CD4-positive, alpha-beta memory T cell (primary cell): Measurements from ENCODE around the gene IL17RC. TPM values are rescaled to one million over a fixed set of nuclear protein-coding genes. Genes with fewer than 3 reads are reported as not detected.
A peak's percentile ranks its signal among the peaks of the same experiment; 100 is the strongest.

ENCODE experiments used
- CTCF ChIA-PET: fragments of 350-600 bp; sonication (Branson Sonifier 250); formaldehyde crosslinking; loops from one replicate; lab custom pipeline; 2021; ENCODE audit warnings: inconsistent platforms; ENCODE audit not compliant: partially characterized antibody; lab: Charles Lee
- POLR2A ChIA-PET: fragments of 350-600 bp; sonication (Branson Sonifier 250); formaldehyde crosslinking; loops from one replicate; lab custom pipeline; 2021; ENCODE audit not compliant: partially characterized antibody; lab: Charles Lee
- DNase-seq, 5 donors: peaks; one replicate each; pipeline versions ENCODE4 v3.0.0 to v3.0.0-alpha.2; 2020 to 2022; ENCODE audit warnings: mixed read lengths in 1 of 5
- H3K27ac ChIP-seq: one replicate; pipeline ENCODE4 v1.7.0; 2013; ENCODE audit warnings: low read depth, low read length
- H3K27me3 ChIP-seq: 2 replicates; pipeline ENCODE4 v1.7.0; 2013; ENCODE audit warnings: mild to moderate bottlenecking, low read length, moderate library complexity; ENCODE audit not compliant: insufficient read depth
- H3K36me3 ChIP-seq: 2 replicates; pipeline ENCODE4 v1.7.0; 2013; ENCODE audit warnings: mild to moderate bottlenecking, low read length, moderate library complexity; ENCODE audit not compliant: insufficient read depth
- H3K4me1 ChIP-seq: 2 replicates; pipeline ENCODE4 v1.7.0; 2013; ENCODE audit warnings: mild to moderate bottlenecking, low read length, moderate library complexity; ENCODE audit not compliant: insufficient read depth
- H3K4me3 ChIP-seq, 2 donors: one replicate each; pipeline ENCODE4 v1.7.0; 2013; ENCODE audit warnings: low read length in 2 of 2, mild to moderate bottlenecking in 1 of 2
- H3K9me3 ChIP-seq, 2 donors: one replicate each; pipeline ENCODE4 v1.7.0; 2013; ENCODE audit warnings: low read length in 2 of 2, control low read depth in 1 of 2; ENCODE audit not compliant: control insufficient read depth in 1 of 2
- H3K27ac Mint-ChIP-seq, 7 donors: one replicate each; pipeline ENCODE4 v1.8.0; 2020 to 2021; ENCODE audit warnings: mixed read lengths in 7 of 7, mild to moderate bottlenecking in 6 of 7, inconsistent platforms in 3 of 7, moderate library complexity in 3 of 7
- H3K27me3 Mint-ChIP-seq, 2 donors: one replicate each; pipeline ENCODE4 v1.8.0; 2020 to 2021; ENCODE audit warnings: mixed read lengths in 2 of 2
- H3K36me3 Mint-ChIP-seq, 2 donors: one replicate each; pipeline ENCODE4 v1.8.0; 2020 to 2021; ENCODE audit warnings: mixed read lengths in 2 of 2, inconsistent platforms in 1 of 2, mild to moderate bottlenecking in 1 of 2
- H3K4me1 Mint-ChIP-seq, 4 donors: one replicate each; pipeline ENCODE4 v1.8.0; 2020 to 2021; ENCODE audit warnings: mixed read lengths in 4 of 4, mild to moderate bottlenecking in 1 of 4
- H3K4me3 Mint-ChIP-seq, 8 donors: one replicate each; pipeline ENCODE4 v1.8.0; 2020 to 2021; ENCODE audit warnings: mixed read lengths in 8 of 8, mild to moderate bottlenecking in 7 of 8, moderate library complexity in 6 of 8, inconsistent platforms in 3 of 8
- H3K9me3 Mint-ChIP-seq, 8 donors: one replicate each; pipeline ENCODE4 v1.8.0; 2020 to 2021; ENCODE audit warnings: mixed read lengths in 8 of 8, mild to moderate bottlenecking in 5 of 8, inconsistent platforms in 3 of 8, moderate library complexity in 1 of 8
- intact Hi-C: fragments of 100-400 bp; cut with micrococcal nuclease; formaldehyde crosslinking; loops from one replicate; pipeline ENCODE4 v1.15.1; 2023
- polyA plus RNA-seq, 2 donors: library from polyadenylated mRNA; unstranded; fragments of 300-500 nt; fragmentation: Illumina TruSeq; gene quantifications; one replicate each; pipeline ENCODE4 v1.2.3, GENCODE V29; 2021
- total RNA-seq, 2 experiments: library from RNA; stranded (reverse); gene quantifications; one replicate each; pipeline ENCODE4 v1.2.3, GENCODE V29; 2021

Gene IL17RC
- total and polyA plus RNA-seq, 4 experiments from 2014 or later: 0.61 to 8.4 (median 3.4) TPM

GRCh38 chr3:9951962-9952805 lies 35.3 kb downstream of the IL17RC start, which contains the start of gene PRRT3:
Gene PRRT3, minus strand, starts transcription at chr3:9952408. Its CDS starts 2,293 bp downstream, at chr3:9950115.
- DNase-seq: peak; percentile 52 to 64 (median 58)
- CTCF ChIA-PET: interaction anchor here (1.0 to 5.9 kb wide), 2 partner anchors 18 to 31 kb away, joined by 3 to 29 read pairs; partner anchors contain the start of gene CRELD1
- Histone ChIP-seq H3K27ac (peak within 1 kb of the TSS; percentile 50), H3K4me3 (peak within 1 kb of the TSS; percentile 68 to 72), H3K9me3 (no peaks in the 10 kb centered on the region), H3K4me1 (peaks cover 11% of the 10 kb centered on the region), H3K27me3 (no peaks in the 10 kb centered on the region), H3K36me3 (no peaks in the 10 kb centered on the region)
- Mint-ChIP-seq H3K4me1 (peaks cover 6 to 28% (median 13%) of the 10 kb centered on the region in 4 donors), H3K27me3 (no peaks in the 10 kb centered on the region), H3K36me3 (peaks cover 0 to 6% of the 10 kb centered on the region in 2 donors), H3K9me3 (no peaks in the 10 kb centered on the region), H3K27ac (peak within 1 kb of the TSS; percentile 62 to 80 (median 72)), H3K4me3 (peak within 1 kb of the TSS; percentile 86 to 91 (median 90))
- POLR2A ChIA-PET: interaction anchor here (0.6 to 7.7 kb wide), 13 partner anchors 10 to 855 kb away, joined by 3 to 225 read pairs (median 4); partner anchors contain the start of genes ARPC4, CRELD1, EMC3 and JAGN1
- intact Hi-C loops: loop anchor here (1.0 kb wide), 1 partner anchor 19 kb away; the partner anchor contains the start of gene CRELD1

GRCh38 chr3:9955067-9955502 lies 38.2 kb downstream of the IL17RC start:
- Mint-ChIP-seq H3K4me3 (no peak overlapping the region), H3K27me3 (no peaks in the 10 kb centered on the region), H3K9me3 (no peaks in the 10 kb centered on the region), H3K36me3 (peaks cover 0 to 4% of the 10 kb centered on the region in 2 donors), H3K27ac (no peak overlapping the region), H3K4me1 (peaks cover 6 to 27% (median 13%) of the 10 kb centered on the region in 4 donors)
- POLR2A ChIA-PET: interaction anchor here (1.7 kb wide), 1 partner anchor 8 kb away, joined by 7 read pairs; no protein-coding TSS in a partner anchor
- no peak overlapping the region for H3K27ac ChIP-seq
- H3K36me3 ChIP-seq: no peaks in the 10 kb centered on the region
- DNase-seq: no peak
- H3K4me1 ChIP-seq: peaks cover 11% of the 10 kb centered on the region
- no peak overlapping the region for H3K4me3 ChIP-seq
- no peaks in the 10 kb centered on the region for H3K27me3 ChIP-seq
- CTCF ChIA-PET: interaction anchor here (1.0 to 5.9 kb wide), 2 partner anchors 21 to 24 kb away, joined by 4 to 29 read pairs; partner anchors contain the start of gene CRELD1
- H3K9me3 ChIP-seq: no peaks in the 10 kb centered on the region
- intact Hi-C loops: no loop called here

DNA sequence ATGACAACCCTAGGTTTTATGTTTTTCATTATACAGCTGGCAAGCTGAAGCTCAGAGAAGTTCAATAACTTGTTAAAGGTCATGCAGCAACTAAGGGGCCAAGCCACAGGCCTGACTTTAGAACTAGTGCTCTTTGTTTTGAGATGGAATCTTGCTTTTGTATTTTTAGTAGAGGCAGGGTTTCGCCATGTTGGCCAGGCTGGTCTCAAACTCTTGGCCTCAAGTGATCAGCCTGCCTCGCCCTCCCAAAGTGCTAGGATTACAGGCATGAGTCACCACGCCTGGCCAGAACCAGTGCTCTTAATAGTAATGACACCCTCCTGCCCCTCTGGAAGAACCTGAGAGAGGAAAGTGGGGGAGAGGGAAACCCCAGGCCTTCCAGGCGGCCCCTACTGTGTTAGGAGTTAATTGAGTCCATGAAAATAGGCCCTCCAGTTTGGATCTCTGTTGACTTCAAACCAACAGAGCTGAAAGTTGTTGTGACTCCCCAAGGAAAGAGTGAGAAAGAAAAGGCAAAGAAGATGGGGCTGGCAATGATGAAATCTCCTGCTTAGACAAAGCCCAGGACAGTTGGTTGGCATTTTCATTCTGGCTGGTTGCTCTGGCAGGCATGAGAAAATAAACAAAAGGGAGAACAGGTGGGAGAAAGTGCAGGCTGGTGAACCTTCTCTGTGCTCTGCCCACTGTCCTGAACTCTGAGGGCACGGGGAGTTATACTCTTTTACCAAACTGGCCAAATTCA lies 38.9 kb downstream of the IL17RC start:
- Histone ChIP-seq H3K4me1 (peaks cover 10% of the 10 kb centered on the region), H3K27ac (no peak overlapping the region), H3K27me3 (no peaks in the 10 kb centered on the region), H3K4me3 (no peak overlapping the region), H3K36me3 (no peaks in the 10 kb centered on the region), H3K9me3 (no peaks in the 10 kb centered on the region)
- Mint-ChIP-seq H3K27me3 (no peaks in the 10 kb centered on the region), H3K27ac (peak overlapping the region in 5 of 7 donors; percentile 3 to 81 (median 37)), H3K36me3 (peaks cover 0 to 4% of the 10 kb centered on the region in 2 donors), H3K4me1 (peaks cover 5 to 21% (median 12%) of the 10 kb centered on the region in 4 donors), H3K9me3 (no peaks in the 10 kb centered on the region), H3K4me3 (peak overlapping the region in 1 of 8 donors; percentile 45)
- intact Hi-C loops: no loop called here
- CTCF ChIA-PET: interaction anchor here (5.9 kb wide), 1 partner anchor 22 kb away, joined by 29 read pairs; the partner anchor contains the start of gene CRELD1
- no peak for DNase-seq
- POLR2A ChIA-PET: interaction anchor here (1.7 kb wide), 1 partner anchor 9 kb away, joined by 7 read pairs; no protein-coding TSS in a partner anchor

DNA sequence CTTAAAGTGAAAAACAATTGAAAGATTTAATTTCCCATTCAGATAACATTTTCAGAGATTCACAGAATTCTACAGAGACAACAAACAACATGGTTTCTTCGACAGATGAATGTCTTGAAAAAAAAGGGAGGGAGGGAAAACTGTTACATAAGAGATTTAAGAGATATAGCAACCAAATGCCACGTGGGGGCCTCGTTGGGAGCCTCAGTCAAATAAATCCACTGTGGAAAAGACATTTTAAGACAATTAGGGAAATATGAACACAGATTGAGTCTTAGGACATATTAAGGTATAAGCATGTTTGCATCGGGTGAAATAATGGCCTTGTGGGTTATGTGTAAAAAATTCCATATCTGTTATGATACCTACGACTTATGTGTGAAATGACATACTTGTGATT lies 40.3 kb downstream of the IL17RC start:
- Histone ChIP-seq H3K36me3 (no peaks in the 10 kb centered on the region), H3K27me3 (no peaks in the 10 kb centered on the region), H3K9me3 (no peaks in the 10 kb centered on the region), H3K4me3 (no peak overlapping the region), H3K4me1 (no peaks in the 10 kb centered on the region), H3K27ac (no peak overlapping the region)
- Mint-ChIP-seq H3K36me3 (peaks cover 2 to 6% of the 10 kb centered on the region in 2 donors), H3K9me3 (no peaks in the 10 kb centered on the region), H3K27me3 (no peaks in the 10 kb centered on the region), H3K4me1 (peaks cover 2 to 10% (median 3%) of the 10 kb centered on the region in 4 donors), H3K4me3 (no peak overlapping the region), H3K27ac (peak overlapping the region in 1 of 7 donors; percentile 69)
- intact Hi-C loops: no loop called here
- ChIA-PET CTCF (no interaction called here), POLR2A (no interaction called here)
- no peak for DNase-seq

GRCh38 chr3:9965200-9965875 lies 48.4 kb downstream of the IL17RC start:
- intact Hi-C loops: no loop called here
- Histone ChIP-seq H3K4me1 (no peaks in the 10 kb centered on the region), H3K4me3 (no peak overlapping the region), H3K9me3 (no peaks in the 10 kb centered on the region), H3K27me3 (no peaks in the 10 kb centered on the region), H3K27ac (no peak overlapping the region), H3K36me3 (peaks cover 28% of the 10 kb centered on the region)
- no peak for DNase-seq
- Mint-ChIP-seq H3K9me3 (peaks cover 0 to 2% (median 0%) of the 10 kb centered on the region in 8 donors), H3K4me1 (no peaks in the 10 kb centered on the region), H3K27ac (peak overlapping the region in 1 of 7 donors; percentile 63), H3K4me3 (no peak overlapping the region), H3K36me3 (peaks cover 42 to 53% of the 10 kb centered on the region in 2 donors), H3K27me3 (no peaks in the 10 kb centered on the region)
- ChIA-PET POLR2A (interaction anchor here (1.9 kb wide), 1 partner anchor 32 kb away, joined by 7 read pairs; the partner anchor contains the start of gene CRELD1), CTCF (interaction anchor here (0.7 to 1.2 kb wide), 2 partner anchors 19 to 33 kb away, joined by 3 to 4 read pairs; no protein-coding TSS in a partner anchor)

GRCh38 chr3:9966841-9967240 lies 49.9 kb downstream of the IL17RC start:
- Histone ChIP-seq H3K27me3 (no peaks in the 10 kb centered on the region), H3K4me1 (no peaks in the 10 kb centered on the region), H3K36me3 (peaks cover 43% of the 10 kb centered on the region), H3K4me3 (no peak overlapping the region), H3K9me3 (no peaks in the 10 kb centered on the region), H3K27ac (no peak overlapping the region)
- no peak for DNase-seq
- peak overlapping the region in 1 of 7 donors; percentile 29 for H3K27ac Mint-ChIP-seq
- peaks cover 53 to 64% of the 10 kb centered on the region in 2 donors for H3K36me3 Mint-ChIP-seq
- H3K27me3 Mint-ChIP-seq: no peaks in the 10 kb centered on the region
- CTCF ChIA-PET: no interaction called here
- peaks cover 0 to 2% (median 0%) of the 10 kb centered on the region in 8 donors for H3K9me3 Mint-ChIP-seq
- H3K4me3 Mint-ChIP-seq: no peak overlapping the region
- POLR2A ChIA-PET: interaction anchor here (1.1 kb wide), 1 partner anchor 20 kb away, joined by 5 read pairs; the partner anchor contains the start of gene EMC3
- no peaks in the 10 kb centered on the region for H3K4me1 Mint-ChIP-seq
- intact Hi-C loops: no loop called here
